ENCODE measurements around the gene AOX1. TPM values are rescaled to one million over a fixed set of nuclear protein-coding genes. Genes with fewer than 3 reads are reported as not detected.

AOX1 gene
- total RNA-seq, 1 experiment from 2014 or later = 5.1 TPM

DNA sequence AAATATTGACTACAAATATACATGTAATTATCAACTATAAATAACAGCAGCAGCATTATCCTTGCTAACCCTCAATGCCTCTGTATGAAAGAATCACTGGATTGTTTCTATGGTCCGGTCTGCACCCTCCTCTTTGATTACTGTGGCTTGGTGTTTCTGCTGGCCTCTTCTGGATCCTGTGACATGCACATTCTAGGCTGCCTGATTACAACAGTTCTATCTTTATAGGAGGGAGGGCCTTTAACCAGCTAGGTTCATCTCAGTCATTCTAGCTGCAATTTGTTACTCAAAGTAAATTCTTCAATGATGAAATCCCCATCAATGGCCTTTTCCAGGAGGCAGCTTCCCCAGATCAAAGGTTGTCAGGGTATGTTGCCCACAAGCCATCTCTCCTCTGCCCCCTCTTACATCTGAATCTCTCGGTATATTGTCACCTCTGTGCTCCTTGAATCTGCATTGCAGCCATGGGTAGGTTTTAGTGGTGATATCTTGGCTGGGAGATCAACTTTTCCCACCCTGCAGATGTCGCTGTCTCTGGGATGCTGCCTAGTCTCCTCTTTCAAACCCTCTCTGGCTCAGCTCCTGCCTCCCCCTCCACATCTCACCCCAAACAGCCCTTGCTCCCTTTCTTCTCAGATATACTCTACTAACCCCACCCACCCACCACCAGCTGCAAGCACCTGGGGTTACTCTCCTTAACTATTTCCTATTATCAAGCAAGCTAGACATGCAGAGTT, 119.7 kb downstream of the AOX1 start:
- H2AFZ ChIP-seq = no peak overlapping the region
- H3K9me2 ChIP-seq (ENCODE audit: insufficient read depth) = no peaks in the 10 kb centered on the region
- no peak overlapping the region for H3K4me2 ChIP-seq
- H3K9me3 ChIP-seq (ENCODE audit: insufficient read depth, low read depth) = no peaks in the 10 kb centered on the region
- no peak for DNase-seq
- no peaks in the 10 kb centered on the region for H3K36me3 ChIP-seq (ENCODE audit: low read depth)
- no TSS peak for BruUV-seq (replicated peaks)
- H3K27ac ChIP-seq = no peak overlapping the region
- peaks cover 4% of the 10 kb centered on the region; the same call in 1 of the 2 replicates for H3F3A ChIP-seq (ENCODE audit: insufficient read depth, low read depth)
- H3K4me1 ChIP-seq (replicated peaks; ENCODE audit: insufficient read depth) = peaks cover 5% of the 10 kb centered on the region; the same call in 1 of the 2 replicates
- no peaks in the 10 kb centered on the region for H4K20me1 ChIP-seq (ENCODE audit: insufficient read depth)
- ChIA-PET CTCF (interaction anchor here (0.6 kb wide), 1 partner anchor 31 kb away, joined by 4 read pairs; no protein-coding TSS in a partner anchor), POLR2A (ENCODE audit: unreplicated experiment) (interaction anchor here (0.7 kb wide), 1 partner anchor 256 kb away, joined by 3 read pairs; no protein-coding TSS in a partner anchor)
- H3K4me3 ChIP-seq = no peak overlapping the region
- no peaks in the 10 kb centered on the region for H3K79me2 ChIP-seq (ENCODE audit: low read depth)
- TF ChIP-seq, protein P1, sequence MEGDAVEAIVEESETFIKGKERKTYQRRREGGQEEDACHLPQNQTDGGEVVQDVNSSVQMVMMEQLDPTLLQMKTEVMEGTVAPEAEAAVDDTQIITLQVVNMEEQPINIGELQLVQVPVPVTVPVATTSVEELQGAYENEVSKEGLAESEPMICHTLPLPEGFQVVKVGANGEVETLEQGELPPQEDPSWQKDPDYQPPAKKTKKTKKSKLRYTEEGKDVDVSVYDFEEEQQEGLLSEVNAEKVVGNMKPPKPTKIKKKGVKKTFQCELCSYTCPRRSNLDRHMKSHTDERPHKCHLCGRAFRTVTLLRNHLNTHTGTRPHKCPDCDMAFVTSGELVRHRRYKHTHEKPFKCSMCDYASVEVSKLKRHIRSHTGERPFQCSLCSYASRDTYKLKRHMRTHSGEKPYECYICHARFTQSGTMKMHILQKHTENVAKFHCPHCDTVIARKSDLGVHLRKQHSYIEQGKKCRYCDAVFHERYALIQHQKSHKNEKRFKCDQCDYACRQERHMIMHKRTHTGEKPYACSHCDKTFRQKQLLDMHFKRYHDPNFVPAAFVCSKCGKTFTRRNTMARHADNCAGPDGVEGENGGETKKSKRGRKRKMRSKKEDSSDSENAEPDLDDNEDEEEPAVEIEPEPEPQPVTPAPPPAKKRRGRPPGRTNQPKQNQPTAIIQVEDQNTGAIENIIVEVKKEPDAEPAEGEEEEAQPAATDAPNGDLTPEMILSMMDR (conservative IDR thresholded peaks at IDR 0.05) = no peak
- no peak for TF ChIP-seq EZH2 (IDR thresholded peaks at IDR 0.05; ENCODE audit: low read depth)
- intact Hi-C loops (cut with micrococcal nuclease; ENCODE audit: unreplicated experiment) = no loop called here
- no peaks in the 10 kb centered on the region for H3K27me3 ChIP-seq (ENCODE audit: insufficient read depth, low read depth)

DNA sequence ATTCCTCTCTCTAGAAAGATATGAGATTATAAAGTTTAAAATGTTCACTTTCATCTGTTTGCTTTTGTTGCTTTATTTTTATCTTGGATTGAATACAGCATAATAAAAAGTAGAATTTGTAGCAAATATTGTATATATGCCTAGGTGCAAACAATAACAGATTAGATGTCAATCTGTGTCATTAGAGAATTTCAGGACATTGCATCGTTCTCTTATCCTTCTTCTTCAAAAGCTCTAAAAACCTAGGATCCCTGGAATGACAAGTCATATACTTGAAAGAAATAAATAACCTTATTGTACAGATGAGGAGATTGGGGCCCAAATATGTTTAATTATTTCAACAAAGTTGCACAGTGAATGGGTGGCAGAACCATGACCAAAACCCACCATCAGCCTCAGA, 123.1 kb downstream of the AOX1 start:
- ChIA-PET CTCF (no interaction called here), POLR2A (ENCODE audit: unreplicated experiment) (interaction anchor here (0.7 kb wide), 1 partner anchor 360 kb away, joined by 6 read pairs; no protein-coding TSS in a partner anchor)
- Histone ChIP-seq H3K27me3 (ENCODE audit: insufficient read depth, low read depth) (no peaks in the 10 kb centered on the region), H4K20me1 (ENCODE audit: insufficient read depth) (no peaks in the 10 kb centered on the region), H3K79me2 (ENCODE audit: low read depth) (no peaks in the 10 kb centered on the region), H3K4me2 (no peak overlapping the region), H3K9me2 (ENCODE audit: insufficient read depth) (no peaks in the 10 kb centered on the region), H3K4me3 (no peak overlapping the region), H2AFZ (no peak overlapping the region), H3K9me3 (ENCODE audit: insufficient read depth, low read depth) (no peaks in the 10 kb centered on the region), H3K36me3 (ENCODE audit: low read depth) (no peaks in the 10 kb centered on the region), H3K4me1 (replicated peaks; ENCODE audit: insufficient read depth) (peaks cover 7% of the 10 kb centered on the region), H3K27ac (no peak overlapping the region), H3F3A (ENCODE audit: insufficient read depth, low read depth) (peaks cover 8% of the 10 kb centered on the region)
- no peak for DNase-seq
- intact Hi-C loops (cut with micrococcal nuclease; ENCODE audit: unreplicated experiment) = no loop called here
- TF ChIP-seq EZH2 (IDR thresholded peaks at IDR 0.05; ENCODE audit: low read depth) = no peak
- TF ChIP-seq, protein P1 (conservative IDR thresholded peaks at IDR 0.05) = no peak
- BruUV-seq (replicated peaks) = no TSS peak

DNA sequence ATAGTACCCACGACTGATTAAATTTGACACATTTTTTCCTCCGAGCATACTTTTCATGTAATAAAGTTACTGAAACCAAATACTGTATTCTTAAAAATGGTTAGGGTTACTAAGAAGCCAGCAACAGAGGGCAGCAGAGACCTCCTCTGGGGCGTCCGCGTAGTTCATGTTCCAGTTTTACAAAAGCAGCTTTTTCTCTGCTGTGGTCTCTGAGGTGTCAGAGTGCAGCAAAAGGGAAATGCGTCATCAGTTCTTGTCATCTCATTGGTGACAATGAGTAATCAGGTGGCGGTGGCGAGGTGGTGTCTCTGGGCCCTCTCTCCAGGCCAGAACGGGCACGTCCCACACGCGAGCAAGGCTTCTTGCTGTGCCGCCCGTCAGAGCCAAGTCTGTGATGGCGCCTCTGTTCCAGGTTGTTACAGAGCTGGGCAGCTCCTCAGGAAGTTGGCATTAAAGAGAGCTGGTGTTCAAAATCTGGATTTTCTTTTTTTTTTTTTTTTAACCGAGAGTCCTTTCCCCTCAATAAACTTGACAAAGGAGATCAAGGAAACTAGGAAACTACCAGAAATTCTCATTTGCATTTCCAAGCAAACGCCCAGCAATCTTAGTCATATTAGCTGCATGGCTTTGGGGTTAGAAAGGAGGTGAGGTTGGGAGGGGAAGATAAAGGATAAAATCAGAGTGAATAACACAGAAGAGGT, 127.3 kb downstream of the AOX1 start:
- Histone ChIP-seq H3K27ac (peak overlapping the region; percentile 88), H3K9me2 (ENCODE audit: insufficient read depth) (no peaks in the 10 kb centered on the region; the same call in 1 of the 2 replicates), H3K36me3 (ENCODE audit: low read depth) (no peaks in the 10 kb centered on the region), H3K4me3 (peak overlapping the region; percentile 43; the same call in 1 of the 2 replicates), H3F3A (ENCODE audit: insufficient read depth, low read depth) (peaks cover 13% of the 10 kb centered on the region), H3K79me2 (ENCODE audit: low read depth) (no peaks in the 10 kb centered on the region), H3K9me3 (ENCODE audit: insufficient read depth, low read depth) (no peaks in the 10 kb centered on the region), H3K4me1 (replicated peaks; ENCODE audit: insufficient read depth) (peaks cover 14% of the 10 kb centered on the region), H4K20me1 (ENCODE audit: insufficient read depth) (no peaks in the 10 kb centered on the region), H2AFZ (peak overlapping the region; percentile 76), H3K4me2 (peak overlapping the region; percentile 77), H3K27me3 (ENCODE audit: insufficient read depth, low read depth) (no peaks in the 10 kb centered on the region)
- POLR2A ChIA-PET (ENCODE audit: unreplicated experiment) = interaction anchor here (0.6 to 1.2 kb wide), 9 partner anchors 33 to 154 kb away, joined by 3 to 28 read pairs (median 5); partner anchors contain the start of gene CLK1
- DNase-seq = peak; percentile 86 to 98
- BruUV-seq (replicated peaks) = TSS peak; percentile 100
- CTCF ChIA-PET = interaction anchor here (0.5 to 1.0 kb wide), 8 partner anchors 22 to 761 kb away, joined by 3 to 7 read pairs (median 3); no protein-coding TSS in a partner anchor
- TF ChIP-seq, protein P1 (conservative IDR thresholded peaks at IDR 0.05) = peak; percentile 94
- TF ChIP-seq EZH2 (IDR thresholded peaks at IDR 0.05; ENCODE audit: low read depth) = no peak
- intact Hi-C loops (cut with micrococcal nuclease; ENCODE audit: unreplicated experiment) = loop anchor here (1.0 to 5.0 kb wide), 10 partner anchors 22 to 520 kb away; partner anchors contain the start of genes BZW1 and CLK1

Measured in PC-9 (cell line).